Right lobe of liver (tissue), 4 donors: Measurements from ENCODE around the gene FSTL4.

Experiments
- CTCF ChIP-seq, 4 donors: fragments of 200-600 bp in 3 of 4; fragments of 450-650 bp in 1 of 4; IDR thresholded peaks; one replicate each; pipeline versions ENCODE4 v1.5.1 to v1.8.0; 2016 to 2022; ENCODE audit warnings: antibody characterized with exemption in 4 of 4, mild to moderate bottlenecking in 2 of 4
- POLR2A ChIP-seq: fragments of 450-650 bp; IDR thresholded peaks from one replicate; pipeline ENCODE4 v1.6.1; 2017; ENCODE audit warnings: antibody characterized with exemption, mild to moderate bottlenecking
- donor health status: DM: no; HTN: no; CAD: no.
- donor health status: DM: no; HTN: no; CAD: no.
- donor health status: DM: no; HTN: yes; CAD: no.

GRCh38 chr5:133247151-133247709 lies 365.1 kb downstream of the FSTL4 start:
- TF ChIP-seq POLR2A (no peak), CTCF (IDR thresholded peaks at IDR 0.05) (no peak)
